WTC11 (cell line): Measurements from ENCODE around the gene RASL11B. TPM values are rescaled to one million over a fixed set of nuclear protein-coding genes. Genes with fewer than 3 reads are reported as not detected.

Source experiments
- ATAC-seq: fragments of 200-7000 bp; cut with Tn5 transposase; 2 replicates; pipeline ENCODE4 v1.10.0; 2021; ENCODE audit warnings: mild to moderate bottlenecking, moderate library complexity
- CTCF ChIA-PET: fragments of 300-600 bp; sonication (Branson Sonifier 250); formaldehyde crosslinking; loops from one replicate; lab custom pipeline; 2021; ENCODE audit warnings: antibody characterized with exemption; lab: Charles Lee
- POLR2A ChIA-PET: fragments of 350-600 bp; sonication (Branson Sonifier 250); formaldehyde crosslinking; loops from one replicate; lab custom pipeline; 2021; ENCODE audit warnings: antibody characterized with exemption; lab: Charles Lee
- DNase-seq: peaks from one replicate; pipeline ENCODE4 v3.0.0; 2021; ENCODE audit warnings: low spot score
- H3K27ac Mint-ChIP-seq: 2 replicates; pipeline ENCODE4 v1.8.0; 2021; ENCODE audit warnings: mixed read lengths
- H3K27me3 Mint-ChIP-seq: 2 replicates; pipeline ENCODE4 v1.8.0; 2021; ENCODE audit warnings: low read depth, mild to moderate bottlenecking, moderate library complexity, mixed read lengths
- H3K36me3 Mint-ChIP-seq: 2 replicates; pipeline ENCODE4 v1.8.0; 2021; ENCODE audit warnings: mixed read lengths
- H3K4me1 Mint-ChIP-seq: 2 replicates; pipeline ENCODE4 v1.8.0; 2022; ENCODE audit warnings: mixed read lengths
- H3K4me3 Mint-ChIP-seq: 2 replicates; pipeline ENCODE4 v1.8.0; 2021; ENCODE audit warnings: mild to moderate bottlenecking, moderate library complexity, mixed read lengths
- H3K9me3 Mint-ChIP-seq: 2 replicates; pipeline ENCODE4 v1.8.0; 2021; ENCODE audit warnings: mixed read lengths
- CBFB ChIP-seq: sonication (generic); formaldehyde crosslinking; IDR thresholded peaks from 2 replicates; pipeline ENCODE4 v1.8.1; 2022; ENCODE audit warnings: mild to moderate bottlenecking, low read depth, missing genetic modification reagents
- CREM ChIP-seq: sonication (generic); formaldehyde crosslinking; IDR thresholded peaks from 2 replicates; pipeline ENCODE4 v1.8.1; 2022; ENCODE audit warnings: mild to moderate bottlenecking, missing genetic modification reagents, moderate library complexity
- GABPB1 ChIP-seq: sonication (generic); formaldehyde crosslinking; IDR thresholded peaks from 2 replicates; pipeline ENCODE4 v1.8.1; 2023; ENCODE audit warnings: mild to moderate bottlenecking, missing genetic modification reagents
- GTF2I ChIP-seq: fragments of 250-450 bp; sonication (Bioruptor Pico); conservative IDR thresholded peaks from 2 replicates; pipeline ENCODE4 v1.4.0; 2021; ENCODE audit warnings: mild to moderate bottlenecking
- NFYB ChIP-seq: sonication (generic); formaldehyde crosslinking; conservative IDR thresholded peaks from 2 replicates; pipeline ENCODE4 v1.8.0; 2022; ENCODE audit warnings: low read depth, missing genetic modification reagents
- OVOL2 ChIP-seq: fragments of 250-450 bp; sonication (Bioruptor Pico); IDR thresholded peaks from 2 replicates; pipeline ENCODE4 v1.9.0; 2021; ENCODE audit warnings: mild to moderate bottlenecking, borderline replicate concordance
- RELA ChIP-seq: sonication (generic); formaldehyde crosslinking; IDR thresholded peaks from 2 replicates; pipeline ENCODE4 v1.8.1; 2022; ENCODE audit warnings: missing genetic modification reagents, mild to moderate bottlenecking, borderline replicate concordance
- SMAD4 ChIP-seq: sonication (generic); formaldehyde crosslinking; IDR thresholded peaks from 2 replicates; pipeline ENCODE4 v1.8.0; 2022; ENCODE audit warnings: mild to moderate bottlenecking, missing genetic modification reagents
- SP1 ChIP-seq: sonication (generic); formaldehyde crosslinking; conservative IDR thresholded peaks from 2 replicates; pipeline ENCODE4 v1.8.1; 2022; ENCODE audit warnings: missing genetic modification reagents
- TCF7 ChIP-seq: sonication (generic); formaldehyde crosslinking; IDR thresholded peaks from 2 replicates; pipeline ENCODE4 v1.8.0; 2022; ENCODE audit warnings: mild to moderate bottlenecking, low read depth, missing genetic modification reagents, moderate library complexity
- TEAD1 ChIP-seq: sonication (generic); formaldehyde crosslinking; IDR thresholded peaks from 2 replicates; pipeline ENCODE4 v1.8.0; 2022; ENCODE audit warnings: mild to moderate bottlenecking, missing genetic modification reagents
- ZBTB21 ChIP-seq: sonication (generic); formaldehyde crosslinking; IDR thresholded peaks from 2 replicates; pipeline ENCODE4 v1.8.1; 2023; ENCODE audit warnings: mild to moderate bottlenecking, missing genetic modification reagents, borderline replicate concordance
- ZNF121 ChIP-seq: sonication (generic); formaldehyde crosslinking; IDR thresholded peaks from 2 replicates; pipeline ENCODE4 v1.8.0; 2023; ENCODE audit warnings: missing genetic modification reagents
- ZNF138 ChIP-seq: sonication (generic); formaldehyde crosslinking; conservative IDR thresholded peaks from 2 replicates; pipeline ENCODE4 v1.8.1; 2022; ENCODE audit warnings: mild to moderate bottlenecking, moderate library complexity, missing genetic modification reagents
- ZNF219 ChIP-seq: sonication (generic); formaldehyde crosslinking; IDR thresholded peaks from 2 replicates; pipeline ENCODE4 v1.8.0; 2023; ENCODE audit warnings: missing genetic modification reagents, mild to moderate bottlenecking, borderline replicate concordance
- ZNF263 ChIP-seq: sonication (generic); formaldehyde crosslinking; IDR thresholded peaks from 2 replicates; pipeline ENCODE4 v1.8.1; 2022; ENCODE audit warnings: low read depth, mild to moderate bottlenecking, moderate library complexity, missing genetic modification reagents
- ZNF416 ChIP-seq: fragments of 250-450 bp; sonication (Bioruptor Pico); IDR thresholded peaks from 2 replicates; pipeline ENCODE4 v1.9.0; 2021; ENCODE audit warnings: mild to moderate bottlenecking, inconsistent platforms
- ZNF671 ChIP-seq: fragments of 250-450 bp; sonication (Bioruptor Pico); IDR thresholded peaks from 2 replicates; pipeline ENCODE4 v1.8.0; 2021; ENCODE audit warnings: mild to moderate bottlenecking
- total RNA-seq: library from RNA; stranded (reverse); gene quantifications from 3 replicates; pipeline ENCODE4 v1.2.3, GENCODE V29; 2021
- TF ChIP-seq, protein P1 (sequence below): sonication (generic); formaldehyde crosslinking; IDR thresholded peaks from 2 replicates; pipeline ENCODE4 v1.8.1; 2023; ENCODE audit warnings: mild to moderate bottlenecking, missing genetic modification reagents, moderate library complexity
- TF ChIP-seq, protein P2 (sequence below): sonication (generic); formaldehyde crosslinking; IDR thresholded peaks from 2 replicates; pipeline ENCODE4 v1.8.1; 2023; ENCODE audit warnings: mild to moderate bottlenecking, missing genetic modification reagents
- TF ChIP-seq, protein P3 (sequence below): sonication (generic); formaldehyde crosslinking; IDR thresholded peaks from 2 replicates; pipeline ENCODE4 v1.8.0; 2023; ENCODE audit warnings: missing genetic modification reagents
- TF ChIP-seq, protein P4 (sequence below): sonication (generic); formaldehyde crosslinking; IDR thresholded peaks from 2 replicates; pipeline ENCODE4 v1.8.1; 2022; ENCODE audit warnings: low read depth, mild to moderate bottlenecking, moderate library complexity, missing genetic modification reagents, borderline replicate concordance
- TF ChIP-seq, protein P5 (sequence below): fragments of 250-450 bp; sonication (Bioruptor Pico); IDR thresholded peaks from 2 replicates; pipeline ENCODE4 v1.9.0; 2021; ENCODE audit warnings: mild to moderate bottlenecking, borderline replicate concordance
- TF ChIP-seq, protein P6 (sequence below): sonication (generic); formaldehyde crosslinking; IDR thresholded peaks from 2 replicates; pipeline ENCODE4 v1.8.0; 2022; ENCODE audit warnings: mild to moderate bottlenecking, missing genetic modification reagents
- TF ChIP-seq, protein P7 (sequence below): sonication (generic); formaldehyde crosslinking; IDR thresholded peaks from 2 replicates; pipeline ENCODE4 v1.8.0; 2022; ENCODE audit warnings: mild to moderate bottlenecking, missing genetic modification reagents

The RASL11B gene
- total RNA-seq, 1 experiment from 2014 or later = 58.5 TPM

DNA sequence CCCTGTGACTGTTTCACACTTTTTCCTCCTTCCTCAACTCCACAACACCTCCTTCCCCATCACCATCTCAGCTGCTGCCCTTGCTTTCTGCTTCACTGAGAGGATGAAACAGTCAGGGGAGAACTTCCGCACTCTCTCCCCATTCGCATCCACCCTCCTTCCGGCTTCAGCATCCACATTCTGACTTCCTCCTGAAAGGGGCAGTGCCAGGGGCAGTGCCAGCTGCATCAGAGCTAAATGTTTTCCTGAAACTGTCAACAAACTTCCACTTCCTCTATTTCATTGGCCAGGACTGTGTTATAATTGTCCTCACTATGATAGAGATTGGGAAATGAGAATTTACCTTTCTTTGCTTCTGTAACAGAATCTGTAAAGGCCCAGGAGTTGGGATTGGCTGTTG lies 18.2 kb upstream of the RASL11B start (continued):
- TF ChIP-seq, protein P1, sequence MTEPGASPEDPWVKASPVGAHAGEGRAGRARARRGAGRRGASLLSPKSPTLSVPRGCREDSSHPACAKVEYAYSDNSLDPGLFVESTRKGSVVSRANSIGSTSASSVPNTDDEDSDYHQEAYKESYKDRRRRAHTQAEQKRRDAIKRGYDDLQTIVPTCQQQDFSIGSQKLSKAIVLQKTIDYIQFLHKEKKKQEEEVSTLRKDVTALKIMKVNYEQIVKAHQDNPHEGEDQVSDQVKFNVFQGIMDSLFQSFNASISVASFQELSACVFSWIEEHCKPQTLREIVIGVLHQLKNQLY = no peak
- no peak for TF ChIP-seq SMAD4 (CRISPR knock-in tag)
- TF ChIP-seq SP1 (CRISPR knock-in tag) = no peak
- TF ChIP-seq ZNF263 (CRISPR knock-in tag) = no peak
- TF ChIP-seq, protein P2, sequence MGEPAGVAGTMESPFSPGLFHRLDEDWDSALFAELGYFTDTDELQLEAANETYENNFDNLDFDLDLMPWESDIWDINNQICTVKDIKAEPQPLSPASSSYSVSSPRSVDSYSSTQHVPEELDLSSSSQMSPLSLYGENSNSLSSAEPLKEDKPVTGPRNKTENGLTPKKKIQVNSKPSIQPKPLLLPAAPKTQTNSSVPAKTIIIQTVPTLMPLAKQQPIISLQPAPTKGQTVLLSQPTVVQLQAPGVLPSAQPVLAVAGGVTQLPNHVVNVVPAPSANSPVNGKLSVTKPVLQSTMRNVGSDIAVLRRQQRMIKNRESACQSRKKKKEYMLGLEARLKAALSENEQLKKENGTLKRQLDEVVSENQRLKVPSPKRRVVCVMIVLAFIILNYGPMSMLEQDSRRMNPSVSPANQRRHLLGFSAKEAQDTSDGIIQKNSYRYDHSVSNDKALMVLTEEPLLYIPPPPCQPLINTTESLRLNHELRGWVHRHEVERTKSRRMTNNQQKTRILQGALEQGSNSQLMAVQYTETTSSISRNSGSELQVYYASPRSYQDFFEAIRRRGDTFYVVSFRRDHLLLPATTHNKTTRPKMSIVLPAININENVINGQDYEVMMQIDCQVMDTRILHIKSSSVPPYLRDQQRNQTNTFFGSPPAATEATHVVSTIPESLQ (CRISPR knock-in tag) = no peak
- no peak for TF ChIP-seq NFYB (CRISPR knock-in tag)
- no peak for TF ChIP-seq CREM (CRISPR knock-in tag)
- TF ChIP-seq, protein P3, sequence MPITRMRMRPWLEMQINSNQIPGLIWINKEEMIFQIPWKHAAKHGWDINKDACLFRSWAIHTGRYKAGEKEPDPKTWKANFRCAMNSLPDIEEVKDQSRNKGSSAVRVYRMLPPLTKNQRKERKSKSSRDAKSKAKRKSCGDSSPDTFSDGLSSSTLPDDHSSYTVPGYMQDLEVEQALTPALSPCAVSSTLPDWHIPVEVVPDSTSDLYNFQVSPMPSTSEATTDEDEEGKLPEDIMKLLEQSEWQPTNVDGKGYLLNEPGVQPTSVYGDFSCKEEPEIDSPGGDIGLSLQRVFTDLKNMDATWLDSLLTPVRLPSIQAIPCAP = no peak
- TF ChIP-seq ZNF121 = no peak
- no peak for TF ChIP-seq ZNF219 (CRISPR knock-in tag)
- TF ChIP-seq, protein P4, sequence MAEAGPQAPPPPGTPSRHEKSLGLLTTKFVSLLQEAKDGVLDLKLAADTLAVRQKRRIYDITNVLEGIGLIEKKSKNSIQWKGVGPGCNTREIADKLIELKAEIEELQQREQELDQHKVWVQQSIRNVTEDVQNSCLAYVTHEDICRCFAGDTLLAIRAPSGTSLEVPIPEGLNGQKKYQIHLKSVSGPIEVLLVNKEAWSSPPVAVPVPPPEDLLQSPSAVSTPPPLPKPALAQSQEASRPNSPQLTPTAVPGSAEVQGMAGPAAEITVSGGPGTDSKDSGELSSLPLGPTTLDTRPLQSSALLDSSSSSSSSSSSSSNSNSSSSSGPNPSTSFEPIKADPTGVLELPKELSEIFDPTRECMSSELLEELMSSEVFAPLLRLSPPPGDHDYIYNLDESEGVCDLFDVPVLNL (CRISPR knock-in tag) = no peak
- TF ChIP-seq OVOL2 (CRISPR knock-in tag) = no peak
- TF ChIP-seq ZNF416 = no peak
- TF ChIP-seq, all 79 proteins: peak for 0

DNA sequence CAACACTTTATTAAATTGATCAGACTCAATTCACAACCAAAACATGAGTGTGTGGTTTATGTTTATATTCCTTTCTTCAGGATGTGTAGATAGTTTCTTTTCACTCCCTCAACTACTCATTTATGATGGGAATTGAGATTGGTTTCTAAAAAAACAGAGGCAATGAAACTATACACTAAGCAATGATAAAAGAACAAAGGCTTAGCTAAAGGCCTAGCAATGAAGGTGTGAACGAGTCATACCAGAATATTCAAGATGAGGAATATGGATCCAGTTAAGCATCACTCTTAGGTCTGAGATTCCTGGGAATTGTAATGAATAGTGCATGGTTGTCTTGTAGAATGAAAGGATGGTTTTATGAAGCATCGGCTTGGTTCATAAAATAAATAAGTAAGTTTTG lies 17.5 kb upstream of the RASL11B start:
- Mint-ChIP-seq H3K27me3 (peaks cover 17% of the 10 kb centered on the region), H3K27ac (no peak overlapping the region), H3K4me3 (no peak overlapping the region), H3K9me3 (no peaks in the 10 kb centered on the region), H3K4me1 (peaks cover 54% of the 10 kb centered on the region), H3K36me3 (no peaks in the 10 kb centered on the region)
- ChIA-PET POLR2A (no interaction called here), CTCF (no interaction called here)
- ATAC-seq = no peak
- no peak for DNase-seq
- no peak for TF ChIP-seq ZNF138 (CRISPR knock-in tag)
- TF ChIP-seq, protein P5, sequence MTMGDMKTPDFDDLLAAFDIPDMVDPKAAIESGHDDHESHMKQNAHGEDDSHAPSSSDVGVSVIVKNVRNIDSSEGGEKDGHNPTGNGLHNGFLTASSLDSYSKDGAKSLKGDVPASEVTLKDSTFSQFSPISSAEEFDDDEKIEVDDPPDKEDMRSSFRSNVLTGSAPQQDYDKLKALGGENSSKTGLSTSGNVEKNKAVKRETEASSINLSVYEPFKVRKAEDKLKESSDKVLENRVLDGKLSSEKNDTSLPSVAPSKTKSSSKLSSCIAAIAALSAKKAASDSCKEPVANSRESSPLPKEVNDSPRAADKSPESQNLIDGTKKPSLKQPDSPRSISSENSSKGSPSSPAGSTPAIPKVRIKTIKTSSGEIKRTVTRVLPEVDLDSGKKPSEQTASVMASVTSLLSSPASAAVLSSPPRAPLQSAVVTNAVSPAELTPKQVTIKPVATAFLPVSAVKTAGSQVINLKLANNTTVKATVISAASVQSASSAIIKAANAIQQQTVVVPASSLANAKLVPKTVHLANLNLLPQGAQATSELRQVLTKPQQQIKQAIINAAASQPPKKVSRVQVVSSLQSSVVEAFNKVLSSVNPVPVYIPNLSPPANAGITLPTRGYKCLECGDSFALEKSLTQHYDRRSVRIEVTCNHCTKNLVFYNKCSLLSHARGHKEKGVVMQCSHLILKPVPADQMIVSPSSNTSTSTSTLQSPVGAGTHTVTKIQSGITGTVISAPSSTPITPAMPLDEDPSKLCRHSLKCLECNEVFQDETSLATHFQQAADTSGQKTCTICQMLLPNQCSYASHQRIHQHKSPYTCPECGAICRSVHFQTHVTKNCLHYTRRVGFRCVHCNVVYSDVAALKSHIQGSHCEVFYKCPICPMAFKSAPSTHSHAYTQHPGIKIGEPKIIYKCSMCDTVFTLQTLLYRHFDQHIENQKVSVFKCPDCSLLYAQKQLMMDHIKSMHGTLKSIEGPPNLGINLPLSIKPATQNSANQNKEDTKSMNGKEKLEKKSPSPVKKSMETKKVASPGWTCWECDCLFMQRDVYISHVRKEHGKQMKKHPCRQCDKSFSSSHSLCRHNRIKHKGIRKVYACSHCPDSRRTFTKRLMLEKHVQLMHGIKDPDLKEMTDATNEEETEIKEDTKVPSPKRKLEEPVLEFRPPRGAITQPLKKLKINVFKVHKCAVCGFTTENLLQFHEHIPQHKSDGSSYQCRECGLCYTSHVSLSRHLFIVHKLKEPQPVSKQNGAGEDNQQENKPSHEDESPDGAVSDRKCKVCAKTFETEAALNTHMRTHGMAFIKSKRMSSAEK (CRISPR knock-in tag) = no peak
- TF ChIP-seq GABPB1 (CRISPR knock-in tag) = no peak
- no peak for TF ChIP-seq ZBTB21 (CRISPR knock-in tag)
- TF ChIP-seq RELA (CRISPR knock-in tag) = no peak
- TF ChIP-seq ZNF416 = no peak
- TF ChIP-seq, protein P6, sequence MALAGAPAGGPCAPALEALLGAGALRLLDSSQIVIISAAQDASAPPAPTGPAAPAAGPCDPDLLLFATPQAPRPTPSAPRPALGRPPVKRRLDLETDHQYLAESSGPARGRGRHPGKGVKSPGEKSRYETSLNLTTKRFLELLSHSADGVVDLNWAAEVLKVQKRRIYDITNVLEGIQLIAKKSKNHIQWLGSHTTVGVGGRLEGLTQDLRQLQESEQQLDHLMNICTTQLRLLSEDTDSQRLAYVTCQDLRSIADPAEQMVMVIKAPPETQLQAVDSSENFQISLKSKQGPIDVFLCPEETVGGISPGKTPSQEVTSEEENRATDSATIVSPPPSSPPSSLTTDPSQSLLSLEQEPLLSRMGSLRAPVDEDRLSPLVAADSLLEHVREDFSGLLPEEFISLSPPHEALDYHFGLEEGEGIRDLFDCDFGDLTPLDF = no peak
- TF ChIP-seq, protein P7, sequence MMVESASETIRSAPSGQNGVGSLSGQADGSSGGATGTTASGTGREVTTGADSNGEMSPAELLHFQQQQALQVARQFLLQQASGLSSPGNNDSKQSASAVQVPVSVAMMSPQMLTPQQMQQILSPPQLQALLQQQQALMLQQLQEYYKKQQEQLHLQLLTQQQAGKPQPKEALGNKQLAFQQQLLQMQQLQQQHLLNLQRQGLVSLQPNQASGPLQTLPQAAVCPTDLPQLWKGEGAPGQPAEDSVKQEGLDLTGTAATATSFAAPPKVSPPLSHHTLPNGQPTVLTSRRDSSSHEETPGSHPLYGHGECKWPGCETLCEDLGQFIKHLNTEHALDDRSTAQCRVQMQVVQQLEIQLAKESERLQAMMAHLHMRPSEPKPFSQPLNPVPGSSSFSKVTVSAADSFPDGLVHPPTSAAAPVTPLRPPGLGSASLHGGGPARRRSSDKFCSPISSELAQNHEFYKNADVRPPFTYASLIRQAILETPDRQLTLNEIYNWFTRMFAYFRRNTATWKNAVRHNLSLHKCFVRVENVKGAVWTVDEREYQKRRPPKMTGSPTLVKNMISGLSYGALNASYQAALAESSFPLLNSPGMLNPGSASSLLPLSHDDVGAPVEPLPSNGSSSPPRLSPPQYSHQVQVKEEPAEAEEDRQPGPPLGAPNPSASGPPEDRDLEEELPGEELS = no peak
- TF ChIP-seq TCF7 (CRISPR knock-in tag) = no peak
- TF ChIP-seq GTF2I (CRISPR knock-in tag) = no peak
- TF ChIP-seq ZNF671 = no peak
- TF ChIP-seq NFYB (CRISPR knock-in tag) = no peak
- TF ChIP-seq, protein P3 = no peak
- no peak for TF ChIP-seq SMAD4 (CRISPR knock-in tag)
- TF ChIP-seq CBFB (CRISPR knock-in tag) = no peak
- TF ChIP-seq TEAD1 (CRISPR knock-in tag) = no peak
